Right lobe of liver (tissue), 6 donors: ENCODE results near the gene SPATA19. TPM values are rescaled to one million over a fixed set of nuclear protein-coding genes. Genes with fewer than 3 reads are reported as not detected.

Experiments
- ATAC-seq, 4 donors: fragments of 200-7000 bp; cut with Tn5 transposase; one replicate each; pipeline ENCODE4 v1.9.1; 2020; ENCODE audit warnings: mild to moderate bottlenecking in 4 of 4, moderate library complexity in 4 of 4
- DNase-seq, 3 donors: peaks; one replicate each; pipeline ENCODE4 v3.0.0-alpha.2; 2020
- H3K27ac ChIP-seq, 3 donors: fragments of 200-600 bp; one replicate each; pipeline ENCODE4 v1.8.0; 2022
- H3K27me3 ChIP-seq, 2 donors: fragments of 200-600 bp; one replicate each; pipeline ENCODE4 v1.8.0; 2022
- H3K36me3 ChIP-seq, 4 donors: fragments of 200-600 bp; sonication (generic) in 1 of 4; one replicate each; pipeline versions ENCODE4 v1.5.1 to v1.8.0; 2017 to 2022; ENCODE audit warnings: control low read depth in 1 of 4
- H3K4me1 ChIP-seq, 4 donors: fragments of 200-600 bp; sonication (generic) in 1 of 4; one replicate each; pipeline versions ENCODE4 v1.5.1 to v1.8.0; 2017 to 2022; ENCODE audit warnings: control low read depth in 1 of 4
- H3K4me3 ChIP-seq, 3 donors: fragments of 200-600 bp; one replicate each; pipeline ENCODE4 v1.8.0; 2022
- H3K9me3 ChIP-seq, 4 donors: fragments of 200-600 bp; sonication (generic) in 1 of 4; one replicate each; pipeline versions ENCODE4 v1.5.1 to v1.8.0; 2017 to 2022; ENCODE audit warnings: control low read depth in 1 of 4
- CTCF ChIP-seq, 4 donors: fragments of 200-600 bp in 3 of 4; fragments of 450-650 bp in 1 of 4; IDR thresholded peaks; one replicate each; pipeline versions ENCODE4 v1.5.1 to v1.8.0; 2016 to 2022; ENCODE audit warnings: antibody characterized with exemption in 4 of 4, mild to moderate bottlenecking in 2 of 4
- POLR2A ChIP-seq: fragments of 450-650 bp; IDR thresholded peaks from one replicate; pipeline ENCODE4 v1.6.1; 2017; ENCODE audit warnings: antibody characterized with exemption, mild to moderate bottlenecking
- WGBS: methylation state at CpG from one replicate; pipeline ENCODE4 v1.1.6; 2018; ENCODE audit warnings: low coverage, low lambda C conversion rate; ENCODE audit not compliant: insufficient coverage; ENCODE audit errors: missing lambda C conversion rate; 5-methylcytosine and 5-hydroxymethylcytosine counted together
- intact Hi-C, 2 donors: fragments of 100-400 bp; cut with DNase I; formaldehyde crosslinking; loops; one replicate each; pipeline versions ENCODE4 v1.11.2 to v1.14.1; 2022
- long read RNA-seq: library from polyadenylated mRNA; unstranded; transcript quantifications from one replicate; pipeline ENCODE4 v2.0.0, GENCODE V29; 2019
- total RNA-seq, 6 experiments: library from RNA; depleted of rRNA in 2 of 6; stranded (reverse); fragments of >200 nt in 2 of 6; fragmentation: NEBNext Ultra II Directional in 3 of 6; extraction: Animal tissue kit (Norgen Biotek cat#: 25700) in 3 of 6; gene quantifications; one replicate each; pipeline versions ENCODE4 v1.1.0 to v1.2.4, GENCODE V29; 2016 to 2023
- donor health status: DM: no; HTN: yes; CAD: no.
- donor health status: DM: no; HTN: no; CAD: no.
- donor health status: DM: no; HTN: no; CAD: no.
- donor health status: DM: no; HTN: yes; CAD: no.
- donor health status: DM: no; HTN: yes; CAD: no.

The SPATA19 gene, protein sequence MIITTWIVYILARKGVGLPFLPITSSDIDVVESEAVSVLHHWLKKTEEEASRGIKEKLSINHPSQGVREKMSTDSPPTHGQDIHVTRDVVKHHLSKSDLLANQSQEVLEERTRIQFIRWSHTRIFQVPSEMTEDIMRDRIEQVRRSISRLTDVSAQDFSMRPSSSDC
- not detected for total RNA-seq
- long read RNA-seq = 0 reads

- ATAC-seq (no peak), DNase-seq (no peak)
- Histone ChIP-seq H3K4me3 (no peak within 1 kb of the TSS), H3K9me3 (no peaks in the 10 kb centered on the region), H3K27me3 (no peaks in the 10 kb centered on the region), H3K27ac (no peak within 1 kb of the TSS), H3K4me1 (no peaks in the 10 kb centered on the region), H3K36me3 (no peaks in the 10 kb centered on the region)
- WGBS = 43% methylated on average over 2 of the region's 2 CpGs
- TF ChIP-seq POLR2A (no peak), CTCF (IDR thresholded peaks at IDR 0.05) (no peak)
- intact Hi-C loops = no loop called here
Observed at GRCh38 chr11:133845413-133845812, at the start of gene SPATA19. SPATA19 (minus strand) TSS chr11:133845513; CDS start chr11:133845446, 67 bp downstream.

GRCh38 chr11:133895061-133895479 is 49.8 kb upstream of the SPATA19 start:
- ATAC-seq = no peak
- no peak overlapping the region for H3K27ac ChIP-seq
- no peaks in the 10 kb centered on the region for H3K9me3 ChIP-seq
- DNase-seq = no peak
- whole genome bisulfite sequencing = 32% methylated on average over 10 of the region's 10 CpGs
- H3K4me1 ChIP-seq = no peaks in the 10 kb centered on the region
- H3K36me3 ChIP-seq = no peaks in the 10 kb centered on the region
- no peaks in the 10 kb centered on the region for H3K27me3 ChIP-seq
- intact Hi-C loops = no loop called here
- no peak overlapping the region for H3K4me3 ChIP-seq
- TF ChIP-seq POLR2A (no peak), CTCF (IDR thresholded peaks at IDR 0.05) (no peak)

DNA sequence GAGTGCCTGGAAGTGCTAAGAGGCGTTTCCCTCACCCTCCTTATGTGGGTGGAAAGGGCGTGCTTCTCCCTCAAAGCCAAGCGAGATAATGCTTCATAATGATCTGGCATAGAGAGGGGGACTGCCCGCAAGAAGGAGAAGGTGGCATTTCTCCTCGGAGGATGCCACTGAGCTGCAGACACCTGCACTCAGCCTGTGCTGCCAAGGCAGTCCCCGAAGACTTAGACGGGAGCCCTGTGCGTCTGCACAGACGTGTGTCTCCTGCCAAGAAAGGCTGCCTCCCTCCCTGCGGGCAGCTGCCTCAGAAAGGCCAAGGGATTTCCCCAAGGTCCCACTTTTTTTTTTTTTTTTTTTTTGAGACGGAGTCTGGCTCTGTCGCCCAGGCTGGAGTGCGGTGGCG is 48.1 kb upstream of the SPATA19 start:
- no peaks in the 10 kb centered on the region for H3K27me3 ChIP-seq
- no peak overlapping the region for H3K4me3 ChIP-seq
- DNase-seq (no peak), ATAC-seq (no peak)
- H3K9me3 ChIP-seq = no peaks in the 10 kb centered on the region
- no peak overlapping the region for H3K27ac ChIP-seq
- 50% methylated on average over 9 of the region's 14 CpGs for WGBS
- no peaks in the 10 kb centered on the region for H3K36me3 ChIP-seq
- intact Hi-C loops = no loop called here
- TF ChIP-seq POLR2A (no peak), CTCF (IDR thresholded peaks at IDR 0.05) (no peak)
- no peaks in the 10 kb centered on the region for H3K4me1 ChIP-seq

DNA sequence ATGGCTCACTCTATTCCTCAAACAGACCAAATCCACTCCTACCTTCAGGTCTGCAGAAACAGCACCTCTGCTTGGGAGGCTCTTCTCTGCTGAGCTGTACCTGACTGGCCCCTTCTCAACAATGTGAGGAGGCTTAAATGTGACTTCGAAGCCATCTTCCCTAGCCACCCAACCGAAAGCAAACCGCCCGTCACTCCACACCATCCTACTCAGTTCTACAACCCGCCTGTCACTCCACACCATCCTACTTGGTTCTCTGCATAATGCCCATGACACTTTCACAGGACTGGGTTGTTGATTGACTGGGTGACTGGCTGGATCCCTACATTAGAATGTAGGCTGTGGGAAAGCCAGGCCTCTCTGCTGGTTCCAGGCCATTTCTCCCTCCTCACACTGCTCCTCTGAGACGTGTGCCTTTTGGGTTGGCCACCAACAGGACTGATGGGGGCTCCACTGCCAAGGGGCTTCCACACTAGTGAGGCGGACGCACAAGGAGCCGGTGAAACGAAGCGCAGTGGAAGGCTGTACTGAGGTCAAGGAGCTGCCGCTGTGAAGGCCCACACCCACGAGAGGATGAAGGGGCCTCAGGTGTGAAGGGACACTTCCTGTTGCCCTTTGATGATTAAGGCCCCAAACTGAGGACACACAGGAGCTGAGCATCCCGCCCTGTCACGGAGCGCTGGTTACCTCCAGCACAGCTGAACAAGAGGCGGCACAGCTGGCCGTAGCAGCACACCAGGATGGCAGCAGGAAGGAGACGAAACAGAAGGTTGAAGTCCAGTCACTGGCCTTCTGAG is 47.5 kb upstream of the SPATA19 start:
- DNase-seq (no peak), ATAC-seq (no peak)
- H3K9me3 ChIP-seq = no peaks in the 10 kb centered on the region
- no peaks in the 10 kb centered on the region for H3K27me3 ChIP-seq
- no peaks in the 10 kb centered on the region for H3K4me1 ChIP-seq
- no peak overlapping the region for H3K4me3 ChIP-seq
- no peaks in the 10 kb centered on the region for H3K36me3 ChIP-seq
- 56% methylated on average over 12 of the region's 19 CpGs for WGBS
- intact Hi-C loops = no loop called here
- H3K27ac ChIP-seq = no peak overlapping the region
- TF ChIP-seq POLR2A = no peak
- no peak for TF ChIP-seq CTCF (IDR thresholded peaks at IDR 0.05)
